SK-N-MC (cell line): ENCODE measurements around the gene CAMTA1.

ENCODE experiments used
- DNase-seq: peaks from one replicate; pipeline ENCODE4 v3.0.0-alpha.2; 2011; ENCODE audit warnings: low read depth, low spot score
- H3K27ac ChIP-seq: fragments of 200-600 bp; sonication (generic); 2 replicates; pipeline ENCODE4 v1.5.1; 2016; ENCODE audit warnings: mixed run types
- H3K36me3 ChIP-seq: fragments of 200-600 bp; sonication (generic); 2 replicates; pipeline ENCODE4 v1.6.1; 2017; ENCODE audit warnings: antibody characterized with exemption, low read length, mixed read lengths; ENCODE audit not compliant: insufficient read depth
- H3K4me3 ChIP-seq: fragments of 200-600 bp; sonication (generic); 2 replicates; pipeline ENCODE4 v1.5.1; 2016
- H3K9ac ChIP-seq: fragments of 200-600 bp; sonication (generic); 2 replicates; pipeline ENCODE4 v1.8.0; 2017; ENCODE audit warnings: mixed run types, mixed read lengths; ENCODE audit not compliant: insufficient read length
- H3K9me3 ChIP-seq: fragments of 200-600 bp; sonication (generic); 2 replicates; pipeline ENCODE4 v1.6.1; 2017; ENCODE audit warnings: low read depth, mild to moderate bottlenecking, antibody characterized with exemption, low read length, moderate library complexity, mixed read lengths
- EZH2 ChIP-seq: fragments of 200-600 bp; sonication (generic); IDR thresholded peaks from one replicate; pipeline ENCODE4 v1.6.1; 2017; ENCODE audit warnings: antibody characterized with exemption
- FOXP2 ChIP-seq: optimal IDR thresholded peaks from 2 replicates; pipeline ENCODE3; 2011; ENCODE audit warnings: mild to moderate bottlenecking, moderate library complexity; ENCODE audit not compliant: insufficient read depth; ENCODE audit errors: extremely low read length, control extremely low read depth
- POLR2AphosphoS5 ChIP-seq: IDR thresholded peaks from 2 replicates; pipeline ENCODE4 v1.6.1; 2012; ENCODE audit warnings: mild to moderate bottlenecking, low read depth, low read length, borderline replicate concordance

Gene CAMTA1

GRCh38 chr1:7474143-7474490 lies 688.9 kb downstream of the CAMTA1 start:
- Histone ChIP-seq H3K9me3 (no peaks in the 10 kb centered on the region), H3K4me3 (no peak overlapping the region), H3K36me3 (no peaks in the 10 kb centered on the region), H3K27ac (no peak overlapping the region), H3K9ac (no peak overlapping the region)
- no peak for DNase-seq
- TF ChIP-seq EZH2, result no peak
- no peak for TF ChIP-seq FOXP2
- TF ChIP-seq POLR2AphosphoS5, result no peak

GRCh38 chr1:7474786-7475502 lies 689.7 kb downstream of the CAMTA1 start:
- H3K9me3 ChIP-seq, result no peaks in the 10 kb centered on the region
- no peak for DNase-seq
- H3K27ac ChIP-seq, result no peak overlapping the region
- TF ChIP-seq EZH2, result no peak
- TF ChIP-seq POLR2AphosphoS5, result no peak
- TF ChIP-seq FOXP2, result no peak
- no peak overlapping the region for H3K4me3 ChIP-seq
- no peak overlapping the region for H3K9ac ChIP-seq
- H3K36me3 ChIP-seq, result no peaks in the 10 kb centered on the region

- Histone ChIP-seq H3K9ac (no peak overlapping the region), H3K36me3 (no peaks in the 10 kb centered on the region), H3K27ac (no peak overlapping the region), H3K4me3 (no peak overlapping the region), H3K9me3 (no peaks in the 10 kb centered on the region)
- TF ChIP-seq FOXP2 (no peak), EZH2 (no peak), POLR2AphosphoS5 (no peak)
- DNase-seq, result no peak
Measured at GRCh38 chr1:7475691-7476090, 690.4 kb downstream of the CAMTA1 start.

GRCh38 chr1:7476402-7476801 lies 691.1 kb downstream of the CAMTA1 start:
- TF ChIP-seq EZH2 (no peak), FOXP2 (no peak), POLR2AphosphoS5 (no peak)
- Histone ChIP-seq H3K9me3 (no peaks in the 10 kb centered on the region), H3K4me3 (no peak overlapping the region), H3K9ac (no peak overlapping the region), H3K27ac (no peak overlapping the region), H3K36me3 (no peaks in the 10 kb centered on the region)
- DNase-seq, result no peak

GRCh38 chr1:7476861-7477547 lies 691.8 kb downstream of the CAMTA1 start:
- no peaks in the 10 kb centered on the region for H3K9me3 ChIP-seq
- H3K9ac ChIP-seq, result no peak overlapping the region
- H3K36me3 ChIP-seq, result no peaks in the 10 kb centered on the region
- no peak overlapping the region for H3K4me3 ChIP-seq
- TF ChIP-seq FOXP2, result no peak
- no peak for TF ChIP-seq POLR2AphosphoS5
- no peak for TF ChIP-seq EZH2
- H3K27ac ChIP-seq, result no peak overlapping the region
- DNase-seq, result no peak

- no peak for DNase-seq
- Histone ChIP-seq H3K9ac (no peak overlapping the region), H3K4me3 (no peak overlapping the region), H3K27ac (no peak overlapping the region), H3K9me3 (no peaks in the 10 kb centered on the region), H3K36me3 (no peaks in the 10 kb centered on the region)
- TF ChIP-seq FOXP2 (no peak), POLR2AphosphoS5 (no peak), EZH2 (no peak)
Measured at GRCh38 chr1:7477593-7477992, 692.3 kb downstream of the CAMTA1 start.

- Histone ChIP-seq H3K27ac (no peak overlapping the region), H3K36me3 (no peaks in the 10 kb centered on the region), H3K9ac (no peak overlapping the region), H3K4me3 (no peak overlapping the region), H3K9me3 (no peaks in the 10 kb centered on the region)
- DNase-seq, result no peak
- TF ChIP-seq POLR2AphosphoS5 (no peak), EZH2 (no peak), FOXP2 (no peak)
Measured at GRCh38 chr1:7478142-7478790, 693.0 kb downstream of the CAMTA1 start.

GRCh38 chr1:7478809-7479499 lies 693.7 kb downstream of the CAMTA1 start:
- Histone ChIP-seq H3K36me3 (no peaks in the 10 kb centered on the region), H3K4me3 (no peak overlapping the region), H3K9me3 (no peaks in the 10 kb centered on the region), H3K9ac (no peak overlapping the region), H3K27ac (no peak overlapping the region)
- TF ChIP-seq EZH2, result no peak
- no peak for TF ChIP-seq FOXP2
- TF ChIP-seq POLR2AphosphoS5, result no peak
- DNase-seq, result no peak

- H3K36me3 ChIP-seq, result no peaks in the 10 kb centered on the region
- DNase-seq, result no peak
- H3K9ac ChIP-seq, result no peak overlapping the region
- no peak overlapping the region for H3K4me3 ChIP-seq
- H3K27ac ChIP-seq, result no peak overlapping the region
- no peaks in the 10 kb centered on the region for H3K9me3 ChIP-seq
- no peak for TF ChIP-seq EZH2
- TF ChIP-seq POLR2AphosphoS5, result no peak
- no peak for TF ChIP-seq FOXP2
Measured at GRCh38 chr1:7479571-7479970, 694.3 kb downstream of the CAMTA1 start.
